Choroid plexus epithelial cell (primary cell): ENCODE data around the gene HTR1D.
"Not testable (repeated sequence)": the region's sequence is repeated elsewhere in the genome, so short reads cannot be mapped to it uniquely, and the experiment has no call there.

ENCODE experiments used
- DNase-seq: peaks from one replicate; pipeline ENCODE4 v3.0.0-alpha.2; 2010; ENCODE audit warnings: low read depth
- H3K4me3 ChIP-seq: 2 replicates; pipeline ENCODE4 v1.5.1; 2011; ENCODE audit warnings: low read depth, mild to moderate bottlenecking, control low read depth, low read length, moderate library complexity
- TF ChIP-seq, protein P1 (sequence below): conservative IDR thresholded peaks from 2 replicates; pipeline ENCODE4 v1.5.1; 2011; ENCODE audit warnings: low read depth, mild to moderate bottlenecking, control low read depth, inconsistent platforms, low read length, moderate library complexity

The HTR1D gene

DNA sequence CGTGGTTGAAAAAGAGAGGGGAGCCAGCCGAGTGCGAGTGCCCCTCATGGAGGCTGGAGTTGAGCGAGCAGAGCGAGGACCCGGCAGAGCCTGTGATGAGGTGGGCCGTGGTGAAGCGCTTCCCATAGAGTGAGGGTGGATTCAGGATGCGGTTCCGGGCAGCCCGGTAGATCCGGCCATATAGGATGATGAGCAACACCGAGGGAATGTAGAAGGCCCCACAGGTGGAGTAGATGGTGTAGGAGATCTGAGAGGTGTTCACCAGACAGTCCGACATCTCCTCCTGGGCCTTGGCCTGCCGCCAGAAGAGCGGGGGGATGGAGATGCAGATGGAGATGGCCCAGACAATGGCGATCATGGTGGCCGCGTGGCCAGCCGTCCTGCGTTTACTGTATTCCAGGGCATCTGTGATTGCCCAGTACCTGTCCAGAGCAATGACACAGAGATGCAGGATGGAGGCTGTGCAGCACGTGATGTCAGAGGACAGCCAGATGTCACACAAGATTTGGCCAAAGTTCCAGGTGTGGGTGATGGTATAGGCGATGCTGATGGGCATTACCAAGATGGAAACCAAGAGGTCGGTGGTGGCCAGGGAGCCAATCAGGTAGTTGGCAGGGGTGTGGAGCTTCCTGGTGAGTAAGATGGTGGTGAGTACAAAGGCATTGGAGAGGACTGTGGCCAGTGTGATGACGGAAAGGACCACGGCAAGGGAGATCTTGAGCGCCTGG, 23.7 kb downstream of the HTR1D start:
- DNase-seq: no peak
- TF ChIP-seq, protein P1, sequence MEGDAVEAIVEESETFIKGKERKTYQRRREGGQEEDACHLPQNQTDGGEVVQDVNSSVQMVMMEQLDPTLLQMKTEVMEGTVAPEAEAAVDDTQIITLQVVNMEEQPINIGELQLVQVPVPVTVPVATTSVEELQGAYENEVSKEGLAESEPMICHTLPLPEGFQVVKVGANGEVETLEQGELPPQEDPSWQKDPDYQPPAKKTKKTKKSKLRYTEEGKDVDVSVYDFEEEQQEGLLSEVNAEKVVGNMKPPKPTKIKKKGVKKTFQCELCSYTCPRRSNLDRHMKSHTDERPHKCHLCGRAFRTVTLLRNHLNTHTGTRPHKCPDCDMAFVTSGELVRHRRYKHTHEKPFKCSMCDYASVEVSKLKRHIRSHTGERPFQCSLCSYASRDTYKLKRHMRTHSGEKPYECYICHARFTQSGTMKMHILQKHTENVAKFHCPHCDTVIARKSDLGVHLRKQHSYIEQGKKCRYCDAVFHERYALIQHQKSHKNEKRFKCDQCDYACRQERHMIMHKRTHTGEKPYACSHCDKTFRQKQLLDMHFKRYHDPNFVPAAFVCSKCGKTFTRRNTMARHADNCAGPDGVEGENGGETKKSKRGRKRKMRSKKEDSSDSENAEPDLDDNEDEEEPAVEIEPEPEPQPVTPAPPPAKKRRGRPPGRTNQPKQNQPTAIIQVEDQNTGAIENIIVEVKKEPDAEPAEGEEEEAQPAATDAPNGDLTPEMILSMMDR: no peak
- no peak overlapping the region for H3K4me3 ChIP-seq

DNA sequence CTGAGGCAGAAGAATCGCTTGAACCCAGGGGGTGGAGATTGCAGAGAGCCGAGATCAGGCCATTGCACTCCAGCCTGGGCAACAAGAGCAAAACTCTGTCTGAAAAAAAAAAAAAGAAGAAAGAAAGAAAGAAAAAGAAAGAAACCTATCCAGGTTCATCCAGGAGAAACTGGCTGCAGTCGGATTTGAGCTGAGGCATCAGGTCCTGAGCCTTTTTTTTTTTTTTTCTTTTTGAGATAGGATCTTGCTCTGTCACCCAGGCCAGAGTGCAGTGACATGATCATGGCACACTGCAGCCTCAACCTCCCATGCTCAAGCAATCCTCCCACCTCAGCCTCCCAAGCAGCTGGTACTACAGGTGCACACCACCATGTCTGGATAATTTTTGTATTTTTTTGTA, 26.1 kb downstream of the HTR1D start:
- no peak overlapping the region for H3K4me3 ChIP-seq
- no peak for DNase-seq
- TF ChIP-seq, protein P1: no peak

DNA sequence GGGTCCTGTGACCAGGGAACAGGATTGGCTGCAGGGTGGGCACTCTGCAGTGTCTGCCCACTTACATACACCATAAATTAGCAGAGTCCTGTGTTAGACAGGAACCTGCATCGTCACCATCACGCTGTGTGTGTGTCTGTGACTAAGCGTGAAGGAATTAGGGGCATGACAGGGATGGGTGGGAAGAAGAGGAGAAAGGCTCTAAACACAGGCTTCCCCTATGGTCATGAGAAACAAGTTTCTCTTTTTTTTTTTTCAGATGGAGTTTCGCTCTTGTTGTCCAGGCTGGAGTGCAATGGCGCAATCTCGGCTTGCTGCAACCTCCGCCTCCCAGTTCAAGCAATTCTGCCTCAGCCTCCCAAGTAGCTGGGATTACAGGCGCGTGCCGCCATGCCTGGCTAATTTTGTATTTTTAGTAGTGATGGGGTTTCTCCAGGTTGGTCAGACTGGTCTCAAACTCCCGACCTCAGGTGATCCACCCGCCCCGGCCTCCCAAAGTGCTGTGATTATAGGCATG, 28.3 kb downstream of the HTR1D start:
- DNase-seq: peak; percentile 98
- H3K4me3 ChIP-seq: not testable (repeated sequence)

GRCh38 chr1:23188434-23188884, 28.8 kb downstream of the HTR1D start:
- H3K4me3 ChIP-seq: no peak overlapping the region
- peak; percentile 25 for DNase-seq
- TF ChIP-seq, protein P1: no peak

DNA sequence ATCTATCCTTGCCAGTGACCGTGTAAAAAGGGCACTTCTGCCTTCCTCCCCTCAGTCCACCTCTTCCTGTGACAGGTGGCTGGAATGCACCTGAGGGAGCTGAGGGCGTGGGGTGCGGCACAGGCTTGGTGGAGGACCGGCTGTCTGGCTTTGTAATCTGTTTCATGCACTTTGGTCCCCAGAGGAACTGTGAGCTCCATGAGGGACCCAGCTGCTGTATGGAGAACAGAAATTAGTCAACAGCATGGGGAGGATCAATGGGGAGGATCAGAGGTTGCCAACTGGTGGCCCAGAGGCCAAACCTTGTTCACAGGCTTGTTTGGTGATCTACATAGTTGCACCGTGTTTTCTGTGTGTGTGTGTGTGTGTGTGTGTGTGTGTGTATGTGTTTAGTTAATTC, 29.7 kb downstream of the HTR1D start:
- no peak overlapping the region for H3K4me3 ChIP-seq
- DNase-seq: no peak
- TF ChIP-seq, protein P1: no peak

GRCh38 chr1:23185381-23185780, 31.9 kb downstream of the HTR1D start:
- no peak for DNase-seq
- TF ChIP-seq, protein P1: no peak
- H3K4me3 ChIP-seq: no peak overlapping the region

DNA sequence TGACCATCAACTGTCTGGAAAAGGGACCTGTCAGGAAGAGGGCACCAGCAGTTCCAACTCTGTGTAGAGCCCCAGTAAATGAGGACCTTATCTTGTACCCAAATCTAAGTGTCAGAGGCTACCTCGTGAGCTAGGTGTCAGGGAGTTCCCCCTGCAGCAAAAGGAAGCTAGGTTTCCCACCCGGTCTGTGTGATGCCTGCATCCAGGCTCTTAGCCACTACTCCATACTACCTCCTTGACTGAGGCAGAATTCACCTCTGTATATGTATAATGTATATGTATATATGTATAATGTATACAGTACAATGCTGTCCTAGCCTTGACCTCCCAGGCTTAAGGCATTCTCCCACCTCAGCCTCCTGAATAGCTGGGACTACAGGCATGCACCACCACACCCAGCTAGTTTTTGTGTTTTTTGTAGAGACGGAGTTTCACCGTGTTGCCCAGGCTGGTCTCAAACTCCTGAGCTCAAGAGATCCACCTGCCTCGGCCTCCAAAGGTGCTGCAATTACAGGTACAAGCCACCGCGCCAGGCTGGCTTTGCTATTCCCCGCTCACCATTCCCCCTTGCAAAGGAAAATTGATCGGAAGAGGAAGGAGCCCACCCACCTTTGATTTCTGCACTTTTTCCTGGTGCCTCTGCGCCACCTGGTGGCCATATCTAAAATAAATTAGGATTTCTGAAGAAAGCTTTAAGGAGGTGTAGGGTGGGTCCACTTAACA, 32.9 kb downstream of the HTR1D start:
- peak overlapping the region; percentile 47 for H3K4me3 ChIP-seq
- TF ChIP-seq, protein P1: peak; percentile 77
- peak; percentile 57 for DNase-seq
